Activated CD4-positive, alpha-beta T cell treated with anti-CD3 and anti-CD28 coated beads, Interleukin-10, Interleukin-2, amounts not matched to agents 100 ng/mL and 50 ng/mL, durations not matched to agents 16 hours and 8 hours (primary cell): ENCODE results near the gene INO80C.
A peak's percentile ranks its signal among the peaks of the same experiment; 100 is the strongest.

Experiments used
- DNase-seq: peaks from one replicate; pipeline ENCODE4 v3.0.0-alpha.2; 2020

The INO80C gene

GRCh38 chr18:35497370-35498197, at the start of gene INO80C:
Gene INO80C, minus strand, starts transcription at chr18:35497960. Its CDS starts 86 bp downstream, at chr18:35497874.
- peak; percentile 95 for DNase-seq

- DNase-seq: no peak
Measured at GRCh38 chr18:35547008-35547605, 49.3 kb upstream of the INO80C start.

GRCh38 chr18:35542356-35542755, 44.6 kb upstream of the INO80C start:
- DNase-seq: no peak

GRCh38 chr18:35535297-35535696, 37.5 kb upstream of the INO80C start:
- DNase-seq: no peak

GRCh38 chr18:35533916-35534405, 36.2 kb upstream of the INO80C start:
- DNase-seq: no peak

- DNase-seq: no peak
Measured at GRCh38 chr18:35528749-35529274, 31.1 kb upstream of the INO80C start.

- no peak for DNase-seq
Measured at GRCh38 chr18:35526495-35527059, 28.8 kb upstream of the INO80C start.

- peak; percentile 2 for DNase-seq
Measured at GRCh38 chr18:35525795-35526494, 28.2 kb upstream of the INO80C start.

- DNase-seq: no peak
Measured at GRCh38 chr18:35524226-35524625, 26.5 kb upstream of the INO80C start.

GRCh38 chr18:35522130-35522959, 24.6 kb upstream of the INO80C start:
- no peak for DNase-seq

- DNase-seq: no peak
Measured at GRCh38 chr18:35521133-35521532, 23.4 kb upstream of the INO80C start.

- DNase-seq: no peak
Measured at GRCh38 chr18:35519148-35519899, 21.6 kb upstream of the INO80C start.

- DNase-seq: no peak
Measured at GRCh38 chr18:35517715-35518114, 20.0 kb upstream of the INO80C start.

- DNase-seq: no peak
Measured at GRCh38 chr18:35516789-35517188, 19.0 kb upstream of the INO80C start.

- DNase-seq: no peak
Measured at GRCh38 chr18:35516351-35516750, 18.6 kb upstream of the INO80C start.

- DNase-seq: no peak
Measured at GRCh38 chr18:35515460-35516130, 17.8 kb upstream of the INO80C start.

GRCh38 chr18:35514752-35515459, 17.1 kb upstream of the INO80C start:
- no peak for DNase-seq

- DNase-seq: no peak
Measured at GRCh38 chr18:35514283-35514682, 16.5 kb upstream of the INO80C start.

GRCh38 chr18:35513181-35513936, 15.6 kb upstream of the INO80C start:
- DNase-seq: no peak
